Activated CD4-positive, alpha-beta T cell treated with anti-CD3 and anti-CD28 coated beads, Interleukin-2, amount 50 U/mL, for 4 hours (primary cell): Measurements from ENCODE around the gene TCF23.
A peak's percentile ranks its signal among the peaks of the same experiment; 100 is the strongest.
"Not testable (repeated sequence)": the region's sequence is repeated elsewhere in the genome, so short reads cannot be mapped to it uniquely, and the experiment has no call there.

Source experiments
- DNase-seq, 2 experiments: peaks; one replicate each; pipeline ENCODE4 v3.0.0-alpha.2; 2020

TCF23 gene

GRCh38 chr2:27191070-27191829 lies 42.4 kb downstream of the TCF23 start:
- DNase-seq: peak; percentile 25 to 33

DNA sequence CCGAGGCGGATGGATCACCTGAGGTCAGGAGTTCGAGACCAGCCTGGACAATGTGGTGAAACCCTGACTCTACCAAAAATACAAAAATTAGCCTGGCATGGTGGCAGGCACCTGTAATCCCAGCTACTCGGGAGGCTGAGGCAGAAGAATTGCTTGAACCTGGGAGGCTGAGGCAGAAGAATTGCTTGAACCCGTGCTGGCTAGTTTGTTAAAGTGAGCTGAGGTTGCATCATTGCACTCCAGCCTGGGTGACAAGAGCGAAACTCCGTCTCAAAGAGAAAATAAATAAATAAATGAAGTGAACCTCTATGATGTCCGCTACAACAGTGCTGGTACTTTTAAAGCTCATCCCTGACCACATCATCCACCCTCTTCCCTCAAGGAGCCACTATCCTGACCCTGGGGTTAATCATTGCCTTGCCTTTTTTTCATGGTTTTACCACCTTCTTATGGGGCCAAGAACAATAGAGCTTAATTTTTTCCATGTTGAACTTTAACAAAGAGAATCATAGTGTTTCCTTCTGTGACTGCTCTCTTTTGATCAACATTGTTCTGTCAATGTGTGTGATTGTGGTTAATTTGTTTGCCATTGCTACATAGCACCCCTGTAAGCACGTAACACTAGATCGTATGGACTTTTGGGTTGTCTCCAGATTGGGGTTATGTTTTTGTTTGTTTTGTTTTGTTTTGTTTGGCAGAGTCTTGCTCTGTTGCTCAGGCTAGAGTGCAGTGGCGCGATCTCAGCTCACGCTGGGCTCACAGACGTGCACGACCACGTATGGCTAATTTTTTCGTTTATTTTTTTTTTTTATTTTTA lies 45.9 kb downstream of the TCF23 start:
- DNase-seq: no peak

DNA sequence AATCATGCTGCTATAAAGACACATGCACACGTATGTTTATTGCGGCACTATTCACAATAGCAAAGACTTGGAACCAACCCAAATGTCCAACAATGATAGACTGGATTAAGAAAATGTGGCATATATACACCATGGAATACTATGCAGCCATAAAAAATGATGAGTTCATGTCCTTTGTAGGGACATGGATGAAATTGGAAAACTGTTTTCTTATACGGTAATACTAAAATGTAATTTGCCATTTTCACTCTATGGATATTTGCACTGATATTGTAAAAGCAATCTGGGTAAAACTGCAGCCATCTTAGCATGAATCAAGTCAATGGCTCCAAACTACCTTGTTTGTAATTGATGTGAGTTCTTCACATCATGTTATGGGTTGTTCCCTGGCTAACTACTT lies 47.0 kb downstream of the TCF23 start:
- DNase-seq: not testable (repeated sequence)

DNA sequence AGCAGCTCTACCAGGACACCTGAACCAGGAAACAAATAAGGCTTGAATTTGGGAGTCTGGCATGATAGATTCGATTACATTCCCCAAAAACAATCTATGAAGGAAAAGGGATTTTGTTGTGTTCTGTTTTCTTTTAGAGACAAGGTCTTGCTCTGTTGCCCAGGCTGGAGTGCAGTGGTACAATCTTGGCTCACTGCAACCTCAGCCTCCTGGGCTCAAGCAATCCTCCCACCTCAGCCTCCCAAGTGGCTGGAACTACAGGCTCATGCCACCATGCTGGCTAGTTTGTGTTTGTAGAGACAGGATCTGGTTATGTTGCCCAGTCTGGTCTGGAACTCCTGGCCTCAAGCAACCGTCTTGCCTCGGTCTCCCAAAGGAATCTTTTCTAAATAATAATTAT lies 49.3 kb downstream of the TCF23 start:
- not testable (repeated sequence) for DNase-seq

GRCh38 chr2:27198627-27199026 lies 49.8 kb downstream of the TCF23 start:
- no peak for DNase-seq

GRCh38 chr2:27199241-27199640 lies 50.4 kb downstream of the TCF23 start:
- no peak for DNase-seq

- no peak for DNase-seq
These were observed 52.9 kb downstream of the TCF23 start for GRCh38 chr2:27201675-27202074.

GRCh38 chr2:27202854-27203253 lies 54.0 kb downstream of the TCF23 start:
- no peak for DNase-seq

- no peak for DNase-seq
These were observed 54.9 kb downstream of the TCF23 start for GRCh38 chr2:27203741-27204140.

DNA sequence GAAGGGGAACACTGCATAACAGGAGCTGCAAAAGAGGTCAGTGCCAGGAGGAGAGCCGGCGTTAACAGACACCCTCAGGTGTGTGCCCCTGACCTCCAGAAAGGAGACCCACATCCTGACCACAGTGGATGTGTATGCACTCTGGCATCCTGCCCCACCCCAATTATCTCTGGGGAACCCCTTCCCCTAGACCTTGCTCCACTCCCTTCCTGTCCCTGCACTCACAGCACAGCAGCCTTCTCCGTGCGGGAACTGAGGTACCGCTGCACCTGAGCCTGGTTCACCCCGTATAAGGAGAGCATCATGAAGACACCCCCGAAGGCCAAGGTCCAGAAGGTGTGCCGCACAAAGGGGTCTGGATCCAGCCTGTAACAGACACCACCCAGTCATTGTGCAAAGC lies 55.8 kb downstream of the TCF23 start:
- no peak for DNase-seq

GRCh38 chr2:27205206-27205605 lies 56.4 kb downstream of the TCF23 start:
- DNase-seq: no peak

- DNase-seq: no peak
These were observed 57.5 kb downstream of the TCF23 start for GRCh38 chr2:27206346-27206745.
